ENCODE results near the gene HS2ST1.

GRCh38 chr1:87064986-87065385 lies 150.6 kb downstream of the HS2ST1 start:
- TF ChIP-seq POLR2A (IDR thresholded peaks at IDR 0.05), result no peak
- no peak for TF ChIP-seq CTCF (IDR thresholded peaks at IDR 0.05)

Data from body of pancreas (tissue), 4 donors.